Measurements from ENCODE around the gene CREBBP. TPM values are rescaled to one million over a fixed set of nuclear protein-coding genes. Genes with fewer than 3 reads are reported as not detected.
A peak's percentile ranks its signal among the peaks of the same experiment; 100 is the strongest.

CREBBP gene
- total and polyA plus RNA-seq, 7 donors: 7.1 to 54.9 (median 44.1) TPM

DNA sequence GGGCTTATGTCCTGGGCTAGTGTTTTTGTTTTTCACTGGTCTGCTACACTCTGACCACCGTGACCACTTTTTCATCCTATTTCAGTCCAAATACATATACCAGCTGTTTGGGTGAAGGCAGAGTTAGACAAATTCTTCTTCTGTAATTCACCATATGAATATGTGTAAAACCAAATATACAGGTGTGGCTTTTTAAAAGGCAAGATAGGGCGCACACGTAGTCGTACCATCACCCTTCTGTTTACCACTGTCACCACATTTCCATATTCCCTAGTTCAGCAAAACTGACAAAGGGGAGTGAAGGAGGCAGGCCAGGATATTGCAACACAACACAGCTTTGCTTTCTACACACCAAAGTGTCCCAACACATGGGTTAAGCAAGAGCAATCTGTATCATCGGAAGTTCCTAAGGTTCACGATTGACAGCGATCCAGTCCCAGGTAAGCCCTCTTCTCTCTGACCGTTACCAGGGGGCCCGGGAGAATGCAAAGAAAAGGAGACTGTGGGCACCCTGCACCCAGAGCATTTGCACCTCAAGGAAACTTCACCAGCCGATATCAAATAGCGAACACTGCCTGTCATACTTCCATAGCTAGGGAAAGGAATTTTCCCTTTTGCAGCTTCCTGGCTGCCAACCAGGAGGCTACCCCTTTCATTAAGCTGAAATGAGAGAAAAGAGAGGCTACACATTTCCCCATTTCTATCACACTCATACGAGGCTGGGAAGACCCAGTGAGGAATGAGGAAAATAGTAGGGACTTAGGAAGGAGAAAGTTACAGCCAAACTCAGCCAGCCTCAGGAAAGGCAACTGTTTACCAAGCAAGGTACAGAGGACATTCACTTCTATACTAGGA, 23.1 kb downstream of the CREBBP start:
- Histone ChIP-seq H3K27ac (peak overlapping the region; percentile 76), H3K27me3 (ENCODE audit: insufficient read depth in 3 of 3, low read length in 2 of 3) (no peaks in the 10 kb centered on the region), H3K9me3 (no peaks in the 10 kb centered on the region), H3K36me3 (ENCODE audit: insufficient read depth in 1 of 2, low read depth in 1 of 2) (no peaks in the 10 kb centered on the region), H3K4me3 (peak overlapping the region; percentile 32), H3K4me1 (peaks cover 86% of the 10 kb centered on the region)
- ATAC-seq (peak; percentile 86 to 93 (median 92)), DNase-seq (peak in 1 of 2 donors; percentile 46)
- 21 to 36% (median 26%) methylated on average over 12 of the region's 12 CpGs for WGBS, 3 donors
- intact Hi-C loops (cut with DNase I): loop anchor here in 1 of 2 donors (5.0 kb wide), 1 partner anchor 35 kb away; no protein-coding TSS in a partner anchor
- TF ChIP-seq, protein P1, sequence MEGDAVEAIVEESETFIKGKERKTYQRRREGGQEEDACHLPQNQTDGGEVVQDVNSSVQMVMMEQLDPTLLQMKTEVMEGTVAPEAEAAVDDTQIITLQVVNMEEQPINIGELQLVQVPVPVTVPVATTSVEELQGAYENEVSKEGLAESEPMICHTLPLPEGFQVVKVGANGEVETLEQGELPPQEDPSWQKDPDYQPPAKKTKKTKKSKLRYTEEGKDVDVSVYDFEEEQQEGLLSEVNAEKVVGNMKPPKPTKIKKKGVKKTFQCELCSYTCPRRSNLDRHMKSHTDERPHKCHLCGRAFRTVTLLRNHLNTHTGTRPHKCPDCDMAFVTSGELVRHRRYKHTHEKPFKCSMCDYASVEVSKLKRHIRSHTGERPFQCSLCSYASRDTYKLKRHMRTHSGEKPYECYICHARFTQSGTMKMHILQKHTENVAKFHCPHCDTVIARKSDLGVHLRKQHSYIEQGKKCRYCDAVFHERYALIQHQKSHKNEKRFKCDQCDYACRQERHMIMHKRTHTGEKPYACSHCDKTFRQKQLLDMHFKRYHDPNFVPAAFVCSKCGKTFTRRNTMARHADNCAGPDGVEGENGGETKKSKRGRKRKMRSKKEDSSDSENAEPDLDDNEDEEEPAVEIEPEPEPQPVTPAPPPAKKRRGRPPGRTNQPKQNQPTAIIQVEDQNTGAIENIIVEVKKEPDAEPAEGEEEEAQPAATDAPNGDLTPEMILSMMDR (IDR thresholded peaks at IDR 0.05): no peak

DNA sequence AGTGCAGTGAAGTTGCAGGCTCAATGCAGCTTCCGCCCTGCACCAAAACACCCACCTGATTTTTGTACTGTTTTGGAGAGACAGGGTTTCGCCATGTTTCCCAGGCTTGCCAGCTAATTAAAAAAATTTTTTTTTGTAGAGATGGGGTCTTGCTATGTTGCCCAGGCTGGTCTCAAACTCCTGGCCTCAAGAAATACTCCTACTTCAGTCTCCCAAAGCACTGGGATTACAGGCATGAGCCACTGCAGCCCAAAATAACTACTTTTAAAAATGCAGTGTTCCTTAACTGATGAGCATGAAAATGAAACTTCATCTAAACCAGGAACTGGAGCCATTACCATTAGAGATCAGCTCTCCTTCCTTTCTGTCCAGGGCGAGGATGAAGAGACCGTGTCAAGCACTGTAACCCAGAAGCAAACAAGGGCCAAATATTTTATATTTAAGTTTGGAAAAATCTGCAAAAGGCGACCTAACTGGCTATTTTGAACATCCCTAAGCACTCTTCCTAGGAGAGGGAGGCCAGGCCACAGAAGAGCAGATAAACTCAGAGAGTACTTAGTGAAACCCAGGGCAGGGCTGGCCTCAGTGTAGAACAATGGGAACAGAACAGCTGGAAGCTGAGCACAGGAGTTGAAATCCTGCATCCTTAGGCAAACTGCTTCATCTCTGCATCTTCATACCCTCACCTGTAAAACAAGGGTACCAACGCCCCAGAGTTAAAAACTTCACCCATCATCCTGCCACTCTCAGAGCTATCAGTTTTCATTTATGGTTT, 24.0 kb downstream of the CREBBP start:
- H3K27ac ChIP-seq: peak overlapping the region; percentile 76
- ATAC-seq: peak in 1 of 4 donors; percentile 27
- no peak for DNase-seq
- intact Hi-C loops (cut with DNase I): loop anchor here in 1 of 2 donors (5.0 kb wide), 1 partner anchor 34 kb away; no protein-coding TSS in a partner anchor
- peak overlapping the region; percentile 32 for H3K4me3 ChIP-seq
- H3K9me3 ChIP-seq: no peaks in the 10 kb centered on the region
- 62 to 79% (median 67%) methylated on average over 6 of the region's 6 CpGs for WGBS, 3 donors
- H3K4me1 ChIP-seq: peaks cover 77% of the 10 kb centered on the region
- H3K27me3 ChIP-seq (ENCODE audit: insufficient read depth in 3 of 3, low read length in 2 of 3): no peaks in the 10 kb centered on the region
- no peaks in the 10 kb centered on the region for H3K36me3 ChIP-seq (ENCODE audit: insufficient read depth in 1 of 2, low read depth in 1 of 2)
- TF ChIP-seq, protein P1 (IDR thresholded peaks at IDR 0.05): no peak

DNA sequence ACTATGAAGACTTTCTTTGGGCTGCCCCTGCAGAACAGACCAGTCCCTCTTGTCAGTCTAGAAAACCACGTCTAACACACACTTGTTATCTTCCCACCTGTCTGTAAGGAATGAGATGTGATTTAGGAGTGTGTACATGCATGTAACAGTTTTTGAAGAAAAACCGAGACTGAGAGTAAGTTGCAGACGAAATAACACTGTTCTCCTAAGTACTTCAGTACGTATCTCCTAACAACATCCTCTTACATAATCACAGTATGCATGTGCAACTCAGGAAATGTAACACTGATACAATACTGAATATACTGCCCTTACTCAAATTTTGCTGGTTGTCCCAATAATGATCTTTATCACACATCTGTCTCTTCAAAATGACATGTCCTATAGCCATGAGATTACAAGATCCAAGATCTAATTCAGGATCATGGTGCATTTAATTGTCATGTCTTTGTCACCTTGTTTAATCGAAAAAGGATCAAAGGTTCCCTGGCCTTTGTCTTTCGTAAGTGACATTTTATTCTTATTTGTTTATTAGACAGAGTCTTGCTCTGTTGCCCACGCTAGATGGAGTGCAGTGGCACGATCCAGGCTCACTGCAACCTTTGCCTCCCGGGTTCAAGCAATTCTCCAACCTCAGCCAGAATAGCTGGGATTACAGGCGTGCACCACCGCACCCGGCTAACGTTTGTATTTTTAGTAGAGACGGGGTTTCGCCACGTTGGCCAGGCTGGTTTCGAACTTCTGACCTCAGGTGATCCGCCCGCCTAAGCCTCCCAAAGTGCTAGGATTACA, 25.6 kb downstream of the CREBBP start:
- Histone ChIP-seq H3K9me3 (no peaks in the 10 kb centered on the region), H3K27ac (peak overlapping the region; percentile 39), H3K27me3 (ENCODE audit: insufficient read depth in 3 of 3, low read length in 2 of 3) (no peaks in the 10 kb centered on the region), H3K36me3 (ENCODE audit: insufficient read depth in 1 of 2, low read depth in 1 of 2) (peaks cover 0 to 9% of the 10 kb centered on the region in 2 donors), H3K4me1 (peaks cover 62% of the 10 kb centered on the region), H3K4me3 (no peak overlapping the region)
- WGBS, 3 donors: 34 to 51% (median 36%) methylated on average over 19 of the region's 19 CpGs
- no peak for ATAC-seq
- no peak for DNase-seq
- intact Hi-C loops (cut with DNase I): loop anchor here in 1 of 2 donors (5.0 kb wide), 1 partner anchor 33 kb away; no protein-coding TSS in a partner anchor
- TF ChIP-seq, protein P1 (IDR thresholded peaks at IDR 0.05): no peak

DNA sequence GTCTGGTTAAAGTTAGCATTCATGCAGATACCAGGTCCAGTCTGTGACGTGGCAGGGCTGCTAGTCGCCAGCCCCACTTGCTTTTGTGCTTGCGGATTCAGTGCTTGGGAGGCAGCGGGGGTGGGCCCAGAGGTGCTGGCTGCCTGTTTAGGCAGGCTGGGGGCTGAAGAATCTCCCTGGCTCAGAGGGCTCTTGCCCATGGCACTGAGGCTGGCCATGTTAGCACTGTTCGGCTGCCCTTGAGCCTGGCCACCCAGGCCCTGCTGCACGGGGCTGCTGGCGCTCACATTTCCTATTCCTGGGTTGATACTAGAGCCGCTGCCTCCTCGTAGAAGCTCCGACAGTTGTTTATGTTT, 30.0 kb downstream of the CREBBP start:
- no peaks in the 10 kb centered on the region for H3K27me3 ChIP-seq (ENCODE audit: insufficient read depth in 3 of 3, low read length in 2 of 3)
- no peak overlapping the region for H3K4me3 ChIP-seq
- intact Hi-C loops (cut with DNase I): no loop called here
- H3K4me1 ChIP-seq: peaks cover 30% of the 10 kb centered on the region
- TF ChIP-seq, protein P1 (IDR thresholded peaks at IDR 0.05): no peak
- peak overlapping the region; percentile 16 for H3K27ac ChIP-seq
- 78 to 83% (median 79%) methylated on average over 10 of the region's 10 CpGs for WGBS, 3 donors
- no peaks in the 10 kb centered on the region for H3K9me3 ChIP-seq
- DNase-seq (no peak), ATAC-seq (no peak)
- peaks cover 0 to 21% of the 10 kb centered on the region in 2 donors for H3K36me3 ChIP-seq (ENCODE audit: insufficient read depth in 1 of 2, low read depth in 1 of 2)

All from psoas muscle (tissue), 8 donors.